Transverse colon (tissue), 4 donors: ENCODE results near the gene PRICKLE4.

Source experiments
- CTCF ChIP-seq, 5 experiments: fragments of 200-600 bp in 3 of 5; fragments of 450-650 bp in 2 of 5; sonication (generic) in 3 of 5; IDR thresholded peaks; 1 replicate in 2 of 5; 2 replicates in 3 of 5; pipeline ENCODE4 v1.5.1; 2016 to 2017; ENCODE audit warnings: antibody characterized with exemption in 5 of 5, inconsistent platforms in 3 of 5, mild to moderate bottlenecking in 2 of 5, moderate library complexity in 1 of 5
- EP300 ChIP-seq: sonication (generic); formaldehyde crosslinking; IDR thresholded peaks from one replicate; pipeline ENCODE4 v1.6.1; 2017; ENCODE audit warnings: antibody characterized with exemption, low read depth
- POLR2AphosphoS5 ChIP-seq, 3 donors: sonication (generic); formaldehyde crosslinking; IDR thresholded peaks; one replicate each; pipeline ENCODE4 v1.6.1; 2016; ENCODE audit warnings: antibody characterized with exemption in 3 of 3

GRCh38 chr6:41758641-41759035 is 21.9 kb upstream of the PRICKLE4 start:
- no peak for TF ChIP-seq CTCF (IDR thresholded peaks at IDR 0.05)
- no peak for TF ChIP-seq EP300
- no peak for TF ChIP-seq POLR2AphosphoS5 (IDR thresholded peaks at IDR 0.05)
